T-helper 1 cell treated with Interleukin-12 subunit alpha and Interleukin-12 subunit beta and Interleukin-4 antibody, amounts not matched to agents 30 μg/mL and 1 μg/mL, for 36 hours (primary cell): ENCODE measurements around the gene RELCH.

Source experiments
- H3K27ac Mint-ChIP-seq: one replicate; pipeline ENCODE4 v1.8.0; 2021; ENCODE audit warnings: mild to moderate bottlenecking, mixed read lengths
- H3K27me3 Mint-ChIP-seq: one replicate; pipeline ENCODE4 v1.8.0; 2021; ENCODE audit warnings: low read depth, mixed read lengths
- H3K36me3 Mint-ChIP-seq: one replicate; pipeline ENCODE4 v1.8.0; 2021; ENCODE audit warnings: low read depth, mixed read lengths
- H3K4me1 Mint-ChIP-seq: one replicate; pipeline ENCODE4 v1.8.0; 2021; ENCODE audit warnings: low read depth, mixed read lengths
- H3K4me3 Mint-ChIP-seq: one replicate; pipeline ENCODE4 v1.8.0; 2021; ENCODE audit warnings: mild to moderate bottlenecking, moderate library complexity, mixed read lengths
- H3K9me3 Mint-ChIP-seq: one replicate; pipeline ENCODE4 v1.8.0; 2021; ENCODE audit warnings: mixed read lengths

Gene RELCH

DNA sequence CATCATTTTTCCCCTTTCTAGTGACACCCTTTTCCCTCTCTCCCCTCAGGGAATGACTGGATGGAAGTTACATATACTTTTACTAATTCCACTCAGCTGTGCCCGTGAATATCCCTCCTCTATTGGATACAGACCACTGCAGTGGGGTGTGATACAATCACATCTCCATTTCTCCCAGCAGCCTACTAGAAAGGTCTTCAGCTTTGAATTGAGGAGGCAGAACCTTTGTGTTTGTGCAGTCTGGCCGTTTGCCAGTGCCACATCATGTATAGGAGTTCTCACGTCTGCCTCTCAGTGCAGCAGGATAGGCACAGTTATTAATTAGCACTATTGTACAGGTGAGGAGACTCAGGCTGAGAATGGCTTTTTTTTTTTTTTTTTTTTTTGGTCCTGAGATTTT, 154.4 kb downstream of the RELCH start:
- Mint-ChIP-seq H3K9me3 (no peaks in the 10 kb centered on the region), H3K36me3 (peaks cover 16% of the 10 kb centered on the region), H3K4me3 (no peak overlapping the region), H3K27me3 (no peaks in the 10 kb centered on the region), H3K27ac (no peak overlapping the region), H3K4me1 (peaks cover 39% of the 10 kb centered on the region)

DNA sequence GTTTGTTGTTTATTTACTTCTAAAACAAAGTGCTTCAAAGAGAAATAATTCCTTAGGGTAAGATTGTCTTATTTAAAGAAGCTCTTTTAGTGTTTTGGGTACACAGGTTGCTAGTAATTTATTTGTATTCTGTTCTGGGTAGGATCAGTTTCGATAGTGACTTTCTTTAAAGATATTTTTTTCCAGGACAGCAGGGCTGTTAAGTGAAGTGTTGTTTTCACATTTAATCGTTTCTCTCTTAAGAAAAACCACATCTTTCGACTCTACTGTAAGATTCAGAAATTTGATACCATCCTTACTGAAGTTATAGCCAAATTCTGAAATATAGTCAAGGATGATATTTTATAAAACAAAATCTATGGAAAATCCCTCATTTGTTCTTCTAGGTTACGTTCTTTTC, 155.8 kb downstream of the RELCH start:
- H3K27ac Mint-ChIP-seq: no peak overlapping the region
- no peaks in the 10 kb centered on the region for H3K27me3 Mint-ChIP-seq
- H3K9me3 Mint-ChIP-seq: no peaks in the 10 kb centered on the region
- no peak overlapping the region for H3K4me3 Mint-ChIP-seq
- peaks cover 10% of the 10 kb centered on the region for H3K36me3 Mint-ChIP-seq
- peaks cover 43% of the 10 kb centered on the region for H3K4me1 Mint-ChIP-seq

DNA sequence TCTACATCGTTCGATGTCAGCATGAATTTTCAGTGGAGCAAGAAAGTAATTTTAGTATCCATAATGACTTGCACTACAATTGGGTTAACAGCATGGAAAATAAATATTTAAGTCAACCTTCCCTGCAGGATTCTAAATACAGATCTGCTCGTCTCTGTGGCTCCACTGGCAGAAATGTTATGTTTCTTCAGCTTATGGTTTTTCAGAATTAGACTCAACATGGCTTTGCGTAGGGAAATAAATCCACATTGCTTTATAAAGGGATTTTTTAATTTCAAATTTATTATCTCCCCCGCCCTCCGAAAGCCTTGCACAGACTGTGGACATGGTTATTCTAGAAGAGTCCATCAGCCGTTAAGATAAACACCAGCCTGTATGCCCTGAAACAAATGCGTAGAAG, 156.3 kb downstream of the RELCH start:
- H3K27ac Mint-ChIP-seq: no peak overlapping the region
- H3K4me1 Mint-ChIP-seq: peaks cover 43% of the 10 kb centered on the region
- H3K4me3 Mint-ChIP-seq: no peak overlapping the region
- no peaks in the 10 kb centered on the region for H3K27me3 Mint-ChIP-seq
- H3K9me3 Mint-ChIP-seq: no peaks in the 10 kb centered on the region
- H3K36me3 Mint-ChIP-seq: peaks cover 10% of the 10 kb centered on the region

DNA sequence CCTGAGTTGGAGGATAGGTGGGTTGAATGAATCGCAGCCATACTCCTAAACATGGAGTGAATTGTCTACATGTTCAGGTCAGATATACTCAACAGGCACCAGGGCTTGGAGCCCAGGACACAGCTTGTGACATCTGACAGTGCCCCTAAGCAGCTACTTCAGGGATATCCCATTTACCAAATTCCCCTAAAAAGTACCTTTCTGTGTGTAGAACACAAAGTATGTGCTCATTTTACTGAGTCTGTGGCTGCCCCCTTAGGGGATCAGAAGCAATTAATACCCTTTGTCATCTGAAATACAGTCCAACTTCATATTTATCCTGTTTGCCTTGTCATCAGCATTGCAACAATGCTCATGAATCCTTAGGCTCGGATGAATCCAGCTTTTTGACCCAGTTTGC, 158.9 kb downstream of the RELCH start:
- H3K27me3 Mint-ChIP-seq: no peaks in the 10 kb centered on the region
- no peak overlapping the region for H3K4me3 Mint-ChIP-seq
- H3K27ac Mint-ChIP-seq: no peak overlapping the region
- peaks cover 36% of the 10 kb centered on the region for H3K4me1 Mint-ChIP-seq
- H3K9me3 Mint-ChIP-seq: no peaks in the 10 kb centered on the region
- peaks cover 9% of the 10 kb centered on the region for H3K36me3 Mint-ChIP-seq

DNA sequence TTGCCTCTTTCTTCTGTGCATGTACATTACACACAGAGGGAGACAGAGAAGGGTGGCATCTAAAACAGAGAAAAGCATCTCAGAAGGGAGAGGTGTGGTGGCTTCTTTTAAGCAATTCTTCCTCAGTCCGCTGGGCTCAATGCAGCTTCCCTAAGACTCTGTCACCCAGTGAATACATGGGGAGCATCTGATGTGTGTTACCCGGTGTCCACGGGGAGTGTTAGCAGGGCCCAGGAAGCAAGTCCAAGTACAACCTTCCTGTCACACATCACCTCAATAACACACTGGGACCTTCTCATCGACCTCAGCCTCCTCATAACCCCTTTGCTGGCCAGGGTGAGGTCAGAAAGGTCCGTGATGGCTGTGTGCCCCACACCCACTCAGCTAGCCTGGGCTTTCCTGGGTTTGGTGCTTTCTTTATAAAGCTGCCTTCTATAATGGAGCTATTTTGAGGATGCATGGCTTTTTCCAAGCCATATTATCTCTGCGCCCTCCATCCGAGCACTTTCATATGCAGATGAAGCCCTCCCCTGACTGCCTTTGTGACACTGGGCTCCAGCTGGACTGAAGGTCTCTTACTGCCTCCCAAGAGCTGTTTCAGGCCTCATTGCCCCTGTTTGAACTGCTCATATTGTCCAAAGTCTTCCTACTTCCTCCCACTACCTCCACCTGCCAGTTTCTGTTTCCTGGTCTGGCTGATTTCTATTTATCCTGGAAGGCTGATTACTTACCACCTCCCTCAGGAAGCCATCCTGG, 159.5 kb downstream of the RELCH start:
- H3K9me3 Mint-ChIP-seq: no peaks in the 10 kb centered on the region

DNA sequence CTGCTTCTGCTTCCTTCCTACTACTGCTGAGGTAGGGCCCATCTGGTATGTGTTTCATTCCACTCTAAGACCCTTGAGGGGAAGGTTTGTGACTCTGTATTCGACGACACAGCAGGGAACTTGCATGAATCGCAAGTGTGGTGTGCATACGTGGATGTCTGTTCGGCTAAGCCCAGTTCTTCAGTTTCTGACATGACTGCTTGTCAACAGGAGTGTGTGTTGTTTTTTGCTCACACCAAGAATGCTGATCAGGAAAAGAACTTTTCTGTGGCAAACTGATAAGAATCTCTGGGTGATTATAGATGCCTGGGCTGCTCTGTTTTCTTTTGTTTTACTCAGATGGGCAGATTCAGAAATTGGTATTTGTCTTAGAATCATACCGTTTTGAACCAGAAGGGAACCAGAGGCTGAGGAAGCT, 160.0 kb downstream of the RELCH start:
- Mint-ChIP-seq H3K36me3 (peaks cover 9% of the 10 kb centered on the region), H3K9me3 (no peaks in the 10 kb centered on the region), H3K4me1 (peaks cover 35% of the 10 kb centered on the region), H3K27me3 (no peaks in the 10 kb centered on the region), H3K4me3 (peak overlapping the region; percentile 3), H3K27ac (peak overlapping the region; percentile 81)

More for the DNA sequence above, 159.5 kb downstream of the RELCH start:
- peak overlapping the region; percentile 81 for H3K27ac Mint-ChIP-seq
- H3K4me1 Mint-ChIP-seq: peaks cover 35% of the 10 kb centered on the region
- no peaks in the 10 kb centered on the region for H3K27me3 Mint-ChIP-seq
- H3K4me3 Mint-ChIP-seq: peak overlapping the region; percentile 3
- H3K36me3 Mint-ChIP-seq: peaks cover 9% of the 10 kb centered on the region

DNA sequence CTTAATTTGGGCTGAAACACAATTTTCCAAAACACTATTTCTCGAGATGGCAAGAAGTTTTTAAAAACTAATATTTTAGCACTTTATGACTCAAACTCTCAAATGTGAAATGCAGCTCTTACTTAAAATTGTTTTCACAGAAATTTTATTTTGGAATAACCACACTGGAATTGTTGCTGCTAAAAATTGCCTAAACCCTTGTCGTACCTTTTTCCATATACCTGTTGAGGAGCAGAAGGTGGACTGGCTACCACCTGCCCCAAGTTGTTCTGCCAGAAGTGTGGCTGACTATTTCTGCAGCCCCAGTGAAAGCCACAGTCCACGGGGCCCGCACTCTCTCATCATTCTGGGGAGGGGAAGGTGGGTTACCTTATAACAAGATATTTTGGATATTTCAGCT, 161.4 kb downstream of the RELCH start:
- H3K27ac Mint-ChIP-seq: no peak overlapping the region
- H3K27me3 Mint-ChIP-seq: no peaks in the 10 kb centered on the region
- H3K4me1 Mint-ChIP-seq: peaks cover 35% of the 10 kb centered on the region
- no peaks in the 10 kb centered on the region for H3K9me3 Mint-ChIP-seq
- no peak overlapping the region for H3K4me3 Mint-ChIP-seq
- peaks cover 16% of the 10 kb centered on the region for H3K36me3 Mint-ChIP-seq

DNA sequence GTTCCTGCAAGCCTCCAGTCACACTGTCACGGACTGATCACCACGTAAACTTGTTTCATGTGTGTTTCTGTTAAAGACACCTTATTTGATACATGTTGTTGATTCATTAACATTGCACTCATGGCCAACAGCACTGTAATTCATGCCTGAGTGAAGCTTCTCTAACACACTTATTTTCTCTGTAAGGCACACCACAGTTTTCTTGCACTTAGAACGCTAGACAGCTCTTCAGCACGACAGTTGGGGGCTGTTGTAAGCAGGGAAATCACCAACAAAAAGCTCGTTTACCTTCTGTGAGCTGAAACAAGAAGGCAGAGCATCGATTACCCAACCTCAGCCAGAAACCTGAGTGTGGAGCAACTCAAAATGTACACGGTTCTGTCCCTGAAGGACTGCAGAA, 166.1 kb downstream of the RELCH start:
- H3K9me3 Mint-ChIP-seq: no peaks in the 10 kb centered on the region
- H3K27ac Mint-ChIP-seq: no peak overlapping the region
- H3K27me3 Mint-ChIP-seq: no peaks in the 10 kb centered on the region
- no peak overlapping the region for H3K4me3 Mint-ChIP-seq
- H3K36me3 Mint-ChIP-seq: peaks cover 26% of the 10 kb centered on the region
- H3K4me1 Mint-ChIP-seq: peaks cover 11% of the 10 kb centered on the region

DNA sequence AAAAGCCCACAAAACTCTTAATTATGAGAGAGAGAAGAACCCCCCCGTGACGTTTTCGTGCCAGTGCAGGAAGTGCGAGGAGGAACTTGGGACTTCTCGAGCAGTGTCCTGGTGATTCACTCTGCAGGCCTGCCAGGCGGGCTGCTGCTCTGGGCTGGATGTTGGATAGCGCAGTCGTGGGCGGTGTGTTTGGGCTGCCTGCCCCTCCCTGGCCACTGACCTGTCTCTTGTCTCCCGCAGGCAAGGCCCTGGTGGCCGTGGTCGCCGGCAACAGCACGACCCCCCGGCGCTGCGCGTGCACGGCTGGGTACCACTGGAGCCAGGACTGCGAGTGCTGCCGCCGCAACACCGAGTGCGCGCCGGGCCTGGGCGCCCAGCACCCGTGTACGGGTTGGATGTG, 167.1 kb downstream of the RELCH start:
- Mint-ChIP-seq H3K27ac (no peak overlapping the region), H3K4me1 (peaks cover 11% of the 10 kb centered on the region), H3K27me3 (no peaks in the 10 kb centered on the region), H3K36me3 (peaks cover 30% of the 10 kb centered on the region), H3K9me3 (no peaks in the 10 kb centered on the region), H3K4me3 (no peak overlapping the region)

DNA sequence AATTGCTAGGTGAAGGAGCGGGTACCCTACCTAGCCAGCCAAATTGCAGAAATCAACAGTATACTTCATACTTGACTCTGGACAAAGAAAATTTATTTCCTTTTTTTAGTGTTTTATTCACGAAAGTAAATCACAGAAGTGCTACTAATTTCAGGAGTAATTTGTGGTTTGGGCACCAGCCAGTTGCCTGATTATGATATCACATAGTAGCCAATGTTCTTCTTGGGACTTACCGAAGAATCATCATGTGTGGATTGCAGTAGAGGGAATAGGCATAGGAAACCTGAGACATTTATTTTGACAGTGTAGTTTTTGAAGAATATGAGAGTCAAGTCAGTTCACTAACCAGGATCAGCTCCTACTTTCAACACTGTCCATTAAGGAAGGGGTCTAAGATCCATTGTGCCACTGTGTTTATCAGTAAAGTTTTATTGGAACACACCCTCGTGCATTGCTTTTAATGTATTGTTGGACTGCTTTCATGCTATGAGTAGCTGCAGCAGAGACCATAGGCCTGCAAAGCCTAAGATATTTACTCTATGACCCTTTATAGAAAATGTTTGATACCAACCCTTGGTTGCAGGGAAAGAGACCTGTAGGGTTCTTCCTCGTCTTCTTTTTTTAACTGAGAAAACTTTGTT, 170.1 kb downstream of the RELCH start:
- H3K27ac Mint-ChIP-seq: no peak overlapping the region
- peaks cover 32% of the 10 kb centered on the region for H3K36me3 Mint-ChIP-seq
- peaks cover 4% of the 10 kb centered on the region for H3K4me1 Mint-ChIP-seq
- H3K9me3 Mint-ChIP-seq: no peaks in the 10 kb centered on the region
- no peaks in the 10 kb centered on the region for H3K27me3 Mint-ChIP-seq
- H3K4me3 Mint-ChIP-seq: no peak overlapping the region
